GM12864 (cell line): Measurements from ENCODE around the gene RHBDL2.

Experiments
- DNase-seq: peaks from one replicate; pipeline ENCODE4 v3.0.0-alpha.2; 2011; ENCODE audit warnings: low read depth
- H3K4me3 ChIP-seq: 2 replicates; pipeline ENCODE4 v1.5.1; 2011; ENCODE audit warnings: mild to moderate bottlenecking, low read depth, low read length, control low read depth
- TF ChIP-seq, protein P1 (sequence below): IDR thresholded peaks from 2 replicates; pipeline ENCODE4 v1.5.1; 2011; ENCODE audit warnings: low read depth, mild to moderate bottlenecking, moderate library complexity, low read length, control low read depth, inconsistent platforms; ENCODE audit errors: missing control alignments

Gene RHBDL2

DNA sequence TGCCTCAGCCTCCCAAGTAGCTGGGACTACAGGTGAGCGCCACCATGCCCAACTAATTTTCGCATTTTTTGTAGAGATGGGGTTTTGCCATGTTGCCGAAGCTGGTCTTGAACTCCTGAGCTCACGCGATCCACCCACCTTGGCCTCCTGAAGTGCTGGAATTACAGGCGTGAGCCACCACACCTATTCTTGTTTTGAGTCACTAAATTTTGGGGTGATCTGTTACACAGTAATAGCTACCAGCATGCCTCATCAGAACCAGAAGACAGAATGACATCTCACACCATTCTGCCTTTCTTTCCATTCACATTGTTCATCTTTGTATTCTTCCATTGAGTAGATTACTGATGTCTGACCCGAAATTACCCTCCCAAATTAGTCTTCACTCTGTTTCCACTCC is 9.1 kb downstream of the RHBDL2 start:
- no peak overlapping the region for H3K4me3 ChIP-seq
- no peak for DNase-seq
- TF ChIP-seq, protein P1, sequence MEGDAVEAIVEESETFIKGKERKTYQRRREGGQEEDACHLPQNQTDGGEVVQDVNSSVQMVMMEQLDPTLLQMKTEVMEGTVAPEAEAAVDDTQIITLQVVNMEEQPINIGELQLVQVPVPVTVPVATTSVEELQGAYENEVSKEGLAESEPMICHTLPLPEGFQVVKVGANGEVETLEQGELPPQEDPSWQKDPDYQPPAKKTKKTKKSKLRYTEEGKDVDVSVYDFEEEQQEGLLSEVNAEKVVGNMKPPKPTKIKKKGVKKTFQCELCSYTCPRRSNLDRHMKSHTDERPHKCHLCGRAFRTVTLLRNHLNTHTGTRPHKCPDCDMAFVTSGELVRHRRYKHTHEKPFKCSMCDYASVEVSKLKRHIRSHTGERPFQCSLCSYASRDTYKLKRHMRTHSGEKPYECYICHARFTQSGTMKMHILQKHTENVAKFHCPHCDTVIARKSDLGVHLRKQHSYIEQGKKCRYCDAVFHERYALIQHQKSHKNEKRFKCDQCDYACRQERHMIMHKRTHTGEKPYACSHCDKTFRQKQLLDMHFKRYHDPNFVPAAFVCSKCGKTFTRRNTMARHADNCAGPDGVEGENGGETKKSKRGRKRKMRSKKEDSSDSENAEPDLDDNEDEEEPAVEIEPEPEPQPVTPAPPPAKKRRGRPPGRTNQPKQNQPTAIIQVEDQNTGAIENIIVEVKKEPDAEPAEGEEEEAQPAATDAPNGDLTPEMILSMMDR, result no peak

DNA sequence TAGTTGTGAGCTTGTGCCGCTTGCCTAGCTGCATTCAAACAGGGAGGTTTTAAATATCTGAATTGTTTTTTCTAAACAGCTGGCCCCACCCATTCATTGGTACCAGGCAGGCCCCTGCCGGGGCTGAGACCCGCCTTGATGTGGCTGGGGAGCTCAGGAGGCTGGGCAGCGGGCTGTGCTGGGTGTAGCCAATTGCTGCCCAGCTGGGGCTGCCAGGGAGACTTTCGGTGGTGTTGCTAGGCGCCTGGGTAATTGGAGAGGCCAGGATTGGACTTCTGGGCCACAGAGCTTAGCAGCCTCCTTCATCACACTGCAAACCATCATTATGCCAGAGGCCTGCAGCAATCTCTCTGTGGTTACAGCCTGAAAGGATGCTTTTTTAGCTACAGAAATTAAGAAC is 12.2 kb downstream of the RHBDL2 start:
- TF ChIP-seq, protein P1, result no peak
- H3K4me3 ChIP-seq, result no peak overlapping the region
- DNase-seq, result no peak

DNA sequence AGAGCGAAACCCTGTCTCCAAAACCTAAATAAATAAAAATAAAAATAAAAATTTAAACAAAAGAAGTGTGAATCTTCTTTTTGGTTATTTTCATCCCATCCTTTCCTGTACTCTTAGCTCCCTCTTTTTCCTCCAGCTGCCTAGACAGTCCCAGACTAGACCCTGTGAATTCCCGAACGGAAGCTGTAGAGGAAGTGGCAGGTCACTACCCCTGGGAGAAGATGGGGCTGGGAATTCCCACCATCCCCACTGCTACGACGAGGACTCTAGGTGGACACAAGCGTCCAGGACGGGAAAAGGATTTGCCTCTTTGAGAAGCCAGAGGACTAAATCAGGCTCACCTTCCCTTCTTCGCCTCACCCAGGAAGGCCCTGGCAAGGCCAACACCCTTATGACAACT is 12.6 kb downstream of the RHBDL2 start:
- no peak overlapping the region for H3K4me3 ChIP-seq
- DNase-seq, result no peak
- TF ChIP-seq, protein P1, result no peak

DNA sequence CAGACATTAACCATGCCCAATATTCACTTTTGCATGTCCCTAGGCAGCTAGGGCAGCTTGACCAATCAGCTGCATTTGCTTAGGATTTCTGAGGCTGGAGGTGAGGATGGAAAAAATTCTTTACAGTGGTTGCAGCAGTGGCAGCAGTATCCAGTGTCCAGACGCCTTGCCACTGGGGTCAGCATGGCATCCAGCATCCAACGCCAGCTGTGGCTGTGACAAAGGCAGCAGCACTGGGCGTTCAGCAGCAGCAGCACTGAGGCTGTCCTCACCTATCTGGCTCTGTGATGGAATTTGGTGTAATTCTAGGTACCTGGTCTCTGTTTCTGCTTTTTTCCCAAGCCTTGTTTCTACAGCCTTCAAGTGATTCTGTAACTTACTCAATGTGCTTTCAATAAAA is 15.5 kb downstream of the RHBDL2 start:
- no peak overlapping the region for H3K4me3 ChIP-seq
- DNase-seq, result no peak
- TF ChIP-seq, protein P1, result no peak

- no peak overlapping the region for H3K4me3 ChIP-seq
- no peak for DNase-seq
Measured at GRCh38 chr1:38925391-38925790, 16.2 kb downstream of the RHBDL2 start.

DNA sequence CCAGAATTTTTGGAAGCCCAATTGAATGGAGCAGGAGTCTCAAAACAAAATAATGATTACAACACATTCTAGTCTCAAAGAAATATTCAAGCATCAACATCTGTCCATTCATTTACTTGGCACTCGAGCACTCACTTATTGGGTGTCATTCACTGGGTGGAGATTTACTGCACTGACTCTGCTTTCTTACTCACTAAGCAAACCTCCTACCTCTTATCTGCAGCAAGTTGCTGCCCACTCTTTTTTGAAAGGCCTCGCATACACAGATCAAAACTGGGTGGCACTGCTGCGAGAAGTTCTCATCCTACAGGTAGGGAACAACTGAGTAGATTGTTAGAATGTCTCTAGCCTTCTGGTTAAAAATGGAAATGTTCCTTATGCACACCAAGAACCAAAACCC is 18.0 kb downstream of the RHBDL2 start:
- no peak for DNase-seq
- TF ChIP-seq, protein P1, result no peak
- no peak overlapping the region for H3K4me3 ChIP-seq

More at GRCh38 chr1:38925391-38925790, 16.2 kb downstream of the RHBDL2 start:
- TF ChIP-seq, protein P1, result no peak

- H3K4me3 ChIP-seq, result no peak overlapping the region
- TF ChIP-seq, protein P1, result no peak
- no peak for DNase-seq
Measured at GRCh38 chr1:38919130-38919529, 22.5 kb downstream of the RHBDL2 start.
